K562 (cell line): Measurements from ENCODE around the gene NEXN. TPM values are rescaled to one million over a fixed set of nuclear protein-coding genes. Genes with fewer than 3 reads are reported as not detected.

Experiments used
- ARNT ChIP-seq, 2 experiments: fragments of 450-650 bp; IDR thresholded peaks; 2 replicates each; pipeline ENCODE4 v1.6.1; 2016; ENCODE audit warnings: mild to moderate bottlenecking in 1 of 2
- EP400 ChIP-seq: fragments of 450-650 bp; IDR thresholded peaks from 2 replicates; pipeline ENCODE4 v1.6.1; 2017; ENCODE audit warnings: antibody characterized with exemption, mild to moderate bottlenecking, moderate library complexity
- FOXJ2 ChIP-seq: fragments of 200-800 bp; sonication (Bioruptor generic); IDR thresholded peaks from 2 replicates; pipeline ENCODE4 v1.6.1; 2016; ENCODE audit warnings: missing genetic modification characterization, missing compliant biosample characterization
- FOXK1 ChIP-seq: sonication (generic); formaldehyde crosslinking; IDR thresholded peaks from 2 replicates; pipeline ENCODE4 v1.8.0; 2022; ENCODE audit warnings: missing genetic modification reagents, mild to moderate bottlenecking, borderline replicate concordance
- FOXP1 ChIP-seq: sonication (generic); formaldehyde crosslinking; IDR thresholded peaks from 2 replicates; pipeline ENCODE4 v1.8.0; 2022; ENCODE audit warnings: mild to moderate bottlenecking, missing genetic modification reagents
- HLTF ChIP-seq: fragments of 450-650 bp; IDR thresholded peaks from 2 replicates; pipeline ENCODE4 v1.6.1; 2016
- KLF16 ChIP-seq: IDR thresholded peaks from 2 replicates; pipeline ENCODE4 v1.6.1; 2016; ENCODE audit warnings: antibody characterized with exemption
- KLF6 ChIP-seq: fragments of 250-450 bp; sonication (Bioruptor Pico); IDR thresholded peaks from 2 replicates; pipeline ENCODE4 v1.4.0; 2020; ENCODE audit warnings: mild to moderate bottlenecking, moderate library complexity, borderline replicate concordance
- NFE2 ChIP-seq: IDR thresholded peaks from 2 replicates; pipeline ENCODE4 v1.6.1; 2014; ENCODE audit warnings: antibody characterized with exemption, low read depth
- PCBP1 ChIP-seq: fragments of 200-400 bp; formaldehyde crosslinking; IDR thresholded peaks from 2 replicates; pipeline ENCODE4 v1.6.1; 2018; ENCODE audit warnings: mild to moderate bottlenecking, low read depth, low read length; ENCODE audit not compliant: poor library complexity, severe bottlenecking
- PHB2 ChIP-seq: fragments of 450-650 bp; IDR thresholded peaks from 2 replicates; pipeline ENCODE4 v1.6.1; 2017; ENCODE audit warnings: low read depth
- RBM34 ChIP-seq: fragments of 200-400 bp; formaldehyde crosslinking; IDR thresholded peaks from 2 replicates; pipeline ENCODE4 v1.6.1; 2018; ENCODE audit warnings: low read length, borderline replicate concordance; ENCODE audit not compliant: insufficient read depth
- TGIF2 ChIP-seq: sonication (generic); formaldehyde crosslinking; IDR thresholded peaks from 2 replicates; pipeline ENCODE4 v1.8.1; 2022; ENCODE audit warnings: mild to moderate bottlenecking, missing genetic modification reagents, moderate library complexity
- U2AF2 ChIP-seq: fragments of 200-400 bp; formaldehyde crosslinking; optimal IDR thresholded peaks from 2 replicates; pipeline ENCODE3; 2017; ENCODE audit warnings: low read depth, mild to moderate bottlenecking, low read length
- ZKSCAN3 ChIP-seq: fragments of 250-450 bp; sonication (Bioruptor Pico); IDR thresholded peaks from 2 replicates; pipeline ENCODE4 v1.4.0; 2020
- ZNF586 ChIP-seq: fragments of 450-650 bp; formaldehyde crosslinking; conservative IDR thresholded peaks from 2 replicates; pipeline ENCODE4 v1.4.0; 2020; ENCODE audit warnings: mild to moderate bottlenecking, moderate library complexity
- polyA plus RNA-seq, 8 experiments: library from polyadenylated mRNA; depleted of rRNA in 4 of 8; stranded (reverse) in 5 of 8; unstranded in 3 of 8; fragments of >200 nt; fragmentation: Nextera tagmentation in 2 of 8; fragmentation: Illumina TruSeq in 1 of 8; extraction: Ambion mirVana in 2 of 8; extraction: Trizol in 1 of 8; gene quantifications; 2 replicates each; pipeline versions ENCODE4 v1.2.1 to v1.2.3, GENCODE V29; 2011 to 2014; ENCODE audit warnings: inconsistent platforms in 1 of 8, missing spikeins in 1 of 8
- total RNA-seq, 7 experiments: library from RNA; depleted of rRNA in 6 of 7; stranded (reverse); fragments of >200 nt in 6 of 7; fragmentation: Illumina TruSeq in 2 of 7; extraction: Trizol in 2 of 7; gene quantifications; 2 replicates each; pipeline versions ENCODE4 v1.2.1 to v1.2.3, GENCODE V29; 2011 to 2021; ENCODE audit warnings: low replicate concordance in 1 of 7
- TF ChIP-seq, protein P1 (sequence below): fragments of 450-650 bp; IDR thresholded peaks from 2 replicates; pipeline ENCODE4 v1.6.1; 2017; ENCODE audit warnings: mild to moderate bottlenecking, moderate library complexity
- TF ChIP-seq, protein P2 (sequence below): fragments of 250-450 bp; sonication (Bioruptor Pico); IDR thresholded peaks from 2 replicates; pipeline ENCODE4 v1.4.0; 2020; ENCODE audit warnings: mild to moderate bottlenecking, moderate library complexity, borderline replicate concordance
- TF ChIP-seq, protein P3 (sequence below): fragments of 250-450 bp; sonication (Bioruptor Pico); IDR thresholded peaks from 2 replicates; pipeline ENCODE4 v1.8.0; 2022; ENCODE audit warnings: inconsistent platforms
- TF ChIP-seq, protein P4 (sequence below): sonication (generic); formaldehyde crosslinking; IDR thresholded peaks from 2 replicates; pipeline ENCODE4 v1.8.0; 2022; ENCODE audit warnings: missing genetic modification reagents, mild to moderate bottlenecking, moderate library complexity, borderline replicate concordance
- TF ChIP-seq, protein P5 (sequence below): sonication (generic); formaldehyde crosslinking; IDR thresholded peaks from 2 replicates; pipeline ENCODE4 v1.8.1; 2023; ENCODE audit warnings: mild to moderate bottlenecking, missing genetic modification reagents

NEXN gene
- total and polyA plus RNA-seq, 9 of the 15 experiments (the other 6 are each of a cell fraction or from before 2014, with no cell fraction given) = 0.18 to 1.8 (median 0.76) TPM

GRCh38 chr1:77888081-77888780, at the start of gene NEXN (continued):
- TF ChIP-seq RBM34 = no peak
- no peak for TF ChIP-seq HLTF
- TF ChIP-seq U2AF2 = no peak
- TF ChIP-seq TGIF2 = no peak
- no peak for TF ChIP-seq PHB2
- peak; percentile 17 for TF ChIP-seq PCBP1
- no peak for TF ChIP-seq NFE2
- no peak for TF ChIP-seq ARNT (IDR thresholded peaks at IDR 0.05)
- TF ChIP-seq, protein P1, sequence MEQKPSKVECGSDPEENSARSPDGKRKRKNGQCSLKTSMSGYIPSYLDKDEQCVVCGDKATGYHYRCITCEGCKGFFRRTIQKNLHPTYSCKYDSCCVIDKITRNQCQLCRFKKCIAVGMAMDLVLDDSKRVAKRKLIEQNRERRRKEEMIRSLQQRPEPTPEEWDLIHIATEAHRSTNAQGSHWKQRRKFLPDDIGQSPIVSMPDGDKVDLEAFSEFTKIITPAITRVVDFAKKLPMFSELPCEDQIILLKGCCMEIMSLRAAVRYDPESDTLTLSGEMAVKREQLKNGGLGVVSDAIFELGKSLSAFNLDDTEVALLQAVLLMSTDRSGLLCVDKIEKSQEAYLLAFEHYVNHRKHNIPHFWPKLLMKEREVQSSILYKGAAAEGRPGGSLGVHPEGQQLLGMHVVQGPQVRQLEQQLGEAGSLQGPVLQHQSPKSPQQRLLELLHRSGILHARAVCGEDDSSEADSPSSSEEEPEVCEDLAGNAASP = no peak
- 0 out of 2 replicates have a peak, but pooled peaks have one; percentile 11 for TF ChIP-seq EP400
- no peak for TF ChIP-seq KLF6 (CRISPR knock-in tag)
- TF ChIP-seq FOXP1 (CRISPR knock-in tag) = no peak
- no peak for TF ChIP-seq ZKSCAN3
- no peak for TF ChIP-seq KLF16
- TF ChIP-seq ZNF586 (CRISPR knock-in tag) = no peak
- TF ChIP-seq, protein P2, sequence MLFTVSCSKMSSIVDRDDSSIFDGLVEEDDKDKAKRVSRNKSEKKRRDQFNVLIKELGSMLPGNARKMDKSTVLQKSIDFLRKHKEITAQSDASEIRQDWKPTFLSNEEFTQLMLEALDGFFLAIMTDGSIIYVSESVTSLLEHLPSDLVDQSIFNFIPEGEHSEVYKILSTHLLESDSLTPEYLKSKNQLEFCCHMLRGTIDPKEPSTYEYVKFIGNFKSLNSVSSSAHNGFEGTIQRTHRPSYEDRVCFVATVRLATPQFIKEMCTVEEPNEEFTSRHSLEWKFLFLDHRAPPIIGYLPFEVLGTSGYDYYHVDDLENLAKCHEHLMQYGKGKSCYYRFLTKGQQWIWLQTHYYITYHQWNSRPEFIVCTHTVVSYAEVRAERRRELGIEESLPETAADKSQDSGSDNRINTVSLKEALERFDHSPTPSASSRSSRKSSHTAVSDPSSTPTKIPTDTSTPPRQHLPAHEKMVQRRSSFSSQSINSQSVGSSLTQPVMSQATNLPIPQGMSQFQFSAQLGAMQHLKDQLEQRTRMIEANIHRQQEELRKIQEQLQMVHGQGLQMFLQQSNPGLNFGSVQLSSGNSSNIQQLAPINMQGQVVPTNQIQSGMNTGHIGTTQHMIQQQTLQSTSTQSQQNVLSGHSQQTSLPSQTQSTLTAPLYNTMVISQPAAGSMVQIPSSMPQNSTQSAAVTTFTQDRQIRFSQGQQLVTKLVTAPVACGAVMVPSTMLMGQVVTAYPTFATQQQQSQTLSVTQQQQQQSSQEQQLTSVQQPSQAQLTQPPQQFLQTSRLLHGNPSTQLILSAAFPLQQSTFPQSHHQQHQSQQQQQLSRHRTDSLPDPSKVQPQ = no peak
- TF ChIP-seq, protein P3, sequence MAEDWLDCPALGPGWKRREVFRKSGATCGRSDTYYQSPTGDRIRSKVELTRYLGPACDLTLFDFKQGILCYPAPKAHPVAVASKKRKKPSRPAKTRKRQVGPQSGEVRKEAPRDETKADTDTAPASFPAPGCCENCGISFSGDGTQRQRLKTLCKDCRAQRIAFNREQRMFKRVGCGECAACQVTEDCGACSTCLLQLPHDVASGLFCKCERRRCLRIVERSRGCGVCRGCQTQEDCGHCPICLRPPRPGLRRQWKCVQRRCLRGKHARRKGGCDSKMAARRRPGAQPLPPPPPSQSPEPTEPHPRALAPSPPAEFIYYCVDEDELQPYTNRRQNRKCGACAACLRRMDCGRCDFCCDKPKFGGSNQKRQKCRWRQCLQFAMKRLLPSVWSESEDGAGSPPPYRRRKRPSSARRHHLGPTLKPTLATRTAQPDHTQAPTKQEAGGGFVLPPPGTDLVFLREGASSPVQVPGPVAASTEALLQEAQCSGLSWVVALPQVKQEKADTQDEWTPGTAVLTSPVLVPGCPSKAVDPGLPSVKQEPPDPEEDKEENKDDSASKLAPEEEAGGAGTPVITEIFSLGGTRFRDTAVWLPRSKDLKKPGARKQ (CRISPR knock-in tag) = no peak
- TF ChIP-seq FOXJ2 (tag) = no peak
- TF ChIP-seq, protein P4, sequence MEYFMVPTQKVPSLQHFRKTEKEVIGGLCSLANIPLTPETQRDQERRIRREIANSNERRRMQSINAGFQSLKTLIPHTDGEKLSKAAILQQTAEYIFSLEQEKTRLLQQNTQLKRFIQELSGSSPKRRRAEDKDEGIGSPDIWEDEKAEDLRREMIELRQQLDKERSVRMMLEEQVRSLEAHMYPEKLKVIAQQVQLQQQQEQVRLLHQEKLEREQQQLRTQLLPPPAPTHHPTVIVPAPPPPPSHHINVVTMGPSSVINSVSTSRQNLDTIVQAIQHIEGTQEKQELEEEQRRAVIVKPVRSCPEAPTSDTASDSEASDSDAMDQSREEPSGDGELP (CRISPR knock-in tag) = peak; percentile 50; the same call in 1 of the 2 replicates
- no peak for TF ChIP-seq FOXK1 (CRISPR knock-in tag)
- TF ChIP-seq, protein P5, sequence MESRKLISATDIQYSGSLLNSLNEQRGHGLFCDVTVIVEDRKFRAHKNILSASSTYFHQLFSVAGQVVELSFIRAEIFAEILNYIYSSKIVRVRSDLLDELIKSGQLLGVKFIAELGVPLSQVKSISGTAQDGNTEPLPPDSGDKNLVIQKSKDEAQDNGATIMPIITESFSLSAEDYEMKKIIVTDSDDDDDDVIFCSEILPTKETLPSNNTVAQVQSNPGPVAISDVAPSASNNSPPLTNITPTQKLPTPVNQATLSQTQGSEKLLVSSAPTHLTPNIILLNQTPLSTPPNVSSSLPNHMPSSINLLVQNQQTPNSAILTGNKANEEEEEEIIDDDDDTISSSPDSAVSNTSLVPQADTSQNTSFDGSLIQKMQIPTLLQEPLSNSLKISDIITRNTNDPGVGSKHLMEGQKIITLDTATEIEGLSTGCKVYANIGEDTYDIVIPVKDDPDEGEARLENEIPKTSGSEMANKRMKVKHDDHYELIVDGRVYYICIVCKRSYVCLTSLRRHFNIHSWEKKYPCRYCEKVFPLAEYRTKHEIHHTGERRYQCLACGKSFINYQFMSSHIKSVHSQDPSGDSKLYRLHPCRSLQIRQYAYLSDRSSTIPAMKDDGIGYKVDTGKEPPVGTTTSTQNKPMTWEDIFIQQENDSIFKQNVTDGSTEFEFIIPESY (CRISPR knock-in tag) = peak; percentile 56; the same call in 1 of the 2 replicates
